Subcutaneous adipose tissue (tissue), 4 donors: ENCODE data around the gene PEX7. TPM values are rescaled to one million over a fixed set of nuclear protein-coding genes. Genes with fewer than 3 reads are reported as not detected.

Experiments used
- CTCF ChIP-seq: fragments of 450-650 bp; IDR thresholded peaks from one replicate; pipeline ENCODE4 v1.5.1; 2016; ENCODE audit warnings: low read depth, mild to moderate bottlenecking, control low read depth, antibody characterized with exemption, moderate library complexity
- total RNA-seq, 4 donors: library from RNA; depleted of rRNA; stranded (reverse); fragments of >200 nt; gene quantifications; one replicate each; pipeline ENCODE4 v1.1.0, GENCODE V29; 2016

PEX7 gene
- total RNA-seq, 4 donors from 2014 or later: 5.1 to 9.2 (median 8.7) TPM

GRCh38 chr6:136784910-136785746 is 37.3 kb upstream of the PEX7 start:
- no peak for TF ChIP-seq CTCF

- TF ChIP-seq CTCF: no peak
Observed at GRCh38 chr6:136786658-136787057, 35.7 kb upstream of the PEX7 start.

- no peak for TF ChIP-seq CTCF
Observed at GRCh38 chr6:136787726-136788068, 34.7 kb upstream of the PEX7 start.

- no peak for TF ChIP-seq CTCF
Observed at GRCh38 chr6:136788069-136788902, 34.1 kb upstream of the PEX7 start.

GRCh38 chr6:136790411-136791295 is 31.7 kb upstream of the PEX7 start:
- TF ChIP-seq CTCF: no peak

GRCh38 chr6:136791296-136792094 is 30.9 kb upstream of the PEX7 start:
- no peak for TF ChIP-seq CTCF
